ENCODE results near the gene DOCK10.

DOCK10 gene

DNA sequence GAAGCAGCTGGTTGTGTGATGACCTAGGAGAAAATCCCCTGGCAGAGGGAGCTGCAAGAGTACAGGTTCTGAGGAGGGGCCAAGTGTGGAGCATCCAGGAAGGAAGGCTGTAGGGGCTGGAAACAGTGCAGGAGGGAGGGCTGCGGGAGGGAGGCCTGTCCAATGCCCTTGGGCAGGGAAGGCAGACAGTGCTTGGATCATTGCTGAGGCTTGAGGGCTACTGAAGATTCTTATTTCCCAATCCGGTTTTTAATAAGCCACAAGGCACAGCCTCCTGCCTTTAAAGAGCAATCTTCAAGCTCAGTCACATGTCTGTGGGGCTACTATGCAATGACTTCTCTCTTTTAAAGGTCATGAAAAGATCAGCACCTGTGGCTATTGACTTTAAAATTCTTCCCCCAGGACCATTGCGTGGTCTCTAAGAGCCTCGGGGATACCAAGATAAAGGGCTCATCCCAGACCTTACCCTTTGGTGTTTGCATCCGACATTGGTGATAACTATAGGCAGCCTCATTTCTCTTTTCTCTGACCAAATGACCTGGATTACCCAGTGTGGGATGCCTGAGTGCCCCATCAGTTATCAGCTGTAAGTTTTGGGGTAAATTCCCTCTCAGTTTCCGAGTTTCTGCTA is 149.6 kb downstream of the DOCK10 start (continued):
- TF ChIP-seq, protein P1, sequence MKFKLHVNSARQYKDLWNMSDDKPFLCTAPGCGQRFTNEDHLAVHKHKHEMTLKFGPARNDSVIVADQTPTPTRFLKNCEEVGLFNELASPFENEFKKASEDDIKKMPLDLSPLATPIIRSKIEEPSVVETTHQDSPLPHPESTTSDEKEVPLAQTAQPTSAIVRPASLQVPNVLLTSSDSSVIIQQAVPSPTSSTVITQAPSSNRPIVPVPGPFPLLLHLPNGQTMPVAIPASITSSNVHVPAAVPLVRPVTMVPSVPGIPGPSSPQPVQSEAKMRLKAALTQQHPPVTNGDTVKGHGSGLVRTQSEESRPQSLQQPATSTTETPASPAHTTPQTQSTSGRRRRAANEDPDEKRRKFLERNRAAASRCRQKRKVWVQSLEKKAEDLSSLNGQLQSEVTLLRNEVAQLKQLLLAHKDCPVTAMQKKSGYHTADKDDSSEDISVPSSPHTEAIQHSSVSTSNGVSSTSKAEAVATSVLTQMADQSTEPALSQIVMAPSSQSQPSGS (tag by site-specific recombination; IDR thresholded peaks at IDR 0.05; ENCODE audit: low read depth): no peak

DNA sequence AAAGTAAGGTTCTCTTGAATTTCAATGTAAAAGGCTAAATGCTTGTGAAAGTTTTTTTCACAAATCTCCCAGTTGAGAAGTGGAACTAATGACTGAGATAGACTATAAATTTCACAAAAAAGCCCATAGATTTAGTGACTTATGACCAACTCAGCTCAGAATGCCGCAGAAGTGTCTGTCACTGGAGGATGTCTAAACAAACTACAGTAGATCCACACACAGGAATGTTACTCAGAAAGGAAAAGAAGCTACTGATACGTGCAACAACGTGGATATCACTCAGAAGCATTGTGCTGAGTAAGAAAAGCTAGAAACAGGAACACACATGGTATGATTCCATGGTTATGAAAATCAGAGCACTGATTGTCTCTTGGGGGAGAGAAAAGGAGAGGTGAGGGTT is 151.9 kb downstream of the DOCK10 start:
- Histone ChIP-seq H3K4me3 (ENCODE audit: low read depth, low read length) (no peak overlapping the region), H3K27ac (ENCODE audit: extremely low read depth, low read depth, low read length) (no peak overlapping the region), H3K36me3 (ENCODE audit: control insufficient read depth in 2 of 2, insufficient read depth in 1 of 2, low read length in 2 of 2) (no peaks in the 10 kb centered on the region), H3K9me3 (ENCODE audit: control insufficient read depth, insufficient read depth, low read depth, low read length) (no peaks in the 10 kb centered on the region), H3K4me1 (ENCODE audit: control insufficient read depth, insufficient read depth, low read length) (peaks cover 3% of the 10 kb centered on the region; the same call in 1 of the 2 replicates)
- ChIA-PET POLR2A (no interaction called here), CTCF (no interaction called here)
- TF ChIP-seq ZIC2 (tag by site-specific recombination; IDR thresholded peaks at IDR 0.05) (no peak), ZNF768 (tag by site-specific recombination; IDR thresholded peaks at IDR 0.05) (no peak), ZNF48 (tag by site-specific recombination; IDR thresholded peaks at IDR 0.05) (no peak), ZNF501 (tag by site-specific recombination; IDR thresholded peaks at IDR 0.05) (no peak), ZNF792 (tag by site-specific recombination; IDR thresholded peaks at IDR 0.05) (no peak), KLF9 (tag by site-specific recombination; IDR thresholded peaks at IDR 0.05; ENCODE audit: low read depth) (no peak), ZNF677 (tag by site-specific recombination; IDR thresholded peaks at IDR 0.05) (no peak), ZNF324 (tag by site-specific recombination; IDR thresholded peaks at IDR 0.05) (no peak), ZNF140 (tag by site-specific recombination; IDR thresholded peaks at IDR 0.05) (no peak), ZNF791 (tag by site-specific recombination; IDR thresholded peaks at IDR 0.05) (no peak), ZBTB17 (tag by site-specific recombination; IDR thresholded peaks at IDR 0.05) (no peak), GLIS2 (tag by site-specific recombination; IDR thresholded peaks at IDR 0.05) (no peak)
- TF ChIP-seq, protein P2, sequence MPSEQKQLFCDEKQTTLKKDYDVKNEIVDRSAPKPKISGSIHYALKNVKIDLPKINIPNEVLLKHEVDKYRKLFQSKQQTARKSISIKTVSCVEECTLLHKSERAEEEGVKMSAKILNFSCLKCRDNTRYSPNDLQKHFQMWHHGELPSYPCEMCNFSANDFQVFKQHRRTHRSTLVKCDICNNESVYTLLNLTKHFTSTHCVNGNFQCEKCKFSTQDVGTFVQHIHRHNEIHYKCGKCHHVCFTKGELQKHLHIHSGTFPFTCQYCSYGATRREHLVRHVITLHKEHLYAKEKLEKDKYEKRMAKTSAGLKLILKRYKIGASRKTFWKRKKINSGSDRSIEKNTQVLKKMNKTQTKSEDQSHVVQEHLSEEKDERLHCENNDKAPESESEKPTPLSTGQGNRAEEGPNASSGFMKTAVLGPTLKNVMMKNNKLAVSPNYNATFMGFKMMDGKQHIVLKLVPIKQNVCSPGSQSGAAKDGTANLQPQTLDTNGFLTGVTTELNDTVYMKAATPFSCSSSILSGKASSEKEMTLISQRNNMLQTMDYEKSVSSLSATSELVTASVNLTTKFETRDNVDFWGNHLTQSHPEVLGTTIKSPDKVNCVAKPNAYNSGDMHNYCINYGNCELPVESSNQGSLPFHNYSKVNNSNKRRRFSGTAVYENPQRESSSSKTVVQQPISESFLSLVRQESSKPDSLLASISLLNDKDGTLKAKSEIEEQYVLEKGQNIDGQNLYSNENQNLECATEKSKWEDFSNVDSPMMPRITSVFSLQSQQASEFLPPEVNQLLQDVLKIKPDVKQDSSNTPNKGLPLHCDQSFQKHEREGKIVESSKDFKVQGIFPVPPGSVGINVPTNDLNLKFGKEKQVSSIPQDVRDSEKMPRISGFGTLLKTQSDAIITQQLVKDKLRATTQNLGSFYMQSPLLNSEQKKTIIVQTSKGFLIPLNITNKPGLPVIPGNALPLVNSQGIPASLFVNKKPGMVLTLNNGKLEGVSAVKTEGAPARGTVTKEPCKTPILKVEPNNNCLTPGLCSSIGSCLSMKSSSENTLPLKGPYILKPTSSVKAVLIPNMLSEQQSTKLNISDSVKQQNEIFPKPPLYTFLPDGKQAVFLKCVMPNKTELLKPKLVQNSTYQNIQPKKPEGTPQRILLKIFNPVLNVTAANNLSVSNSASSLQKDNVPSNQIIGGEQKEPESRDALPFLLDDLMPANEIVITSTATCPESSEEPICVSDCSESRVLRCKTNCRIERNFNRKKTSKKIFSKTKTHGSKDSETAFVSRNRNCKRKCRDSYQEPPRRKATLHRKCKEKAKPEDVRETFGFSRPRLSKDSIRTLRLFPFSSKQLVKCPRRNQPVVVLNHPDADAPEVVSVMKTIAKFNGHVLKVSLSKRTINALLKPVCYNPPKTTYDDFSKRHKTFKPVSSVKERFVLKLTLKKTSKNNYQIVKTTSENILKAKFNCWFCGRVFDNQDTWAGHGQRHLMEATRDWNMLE (tag by site-specific recombination; conservative IDR thresholded peaks at IDR 0.05; ENCODE audit: low read depth): no peak

DNA sequence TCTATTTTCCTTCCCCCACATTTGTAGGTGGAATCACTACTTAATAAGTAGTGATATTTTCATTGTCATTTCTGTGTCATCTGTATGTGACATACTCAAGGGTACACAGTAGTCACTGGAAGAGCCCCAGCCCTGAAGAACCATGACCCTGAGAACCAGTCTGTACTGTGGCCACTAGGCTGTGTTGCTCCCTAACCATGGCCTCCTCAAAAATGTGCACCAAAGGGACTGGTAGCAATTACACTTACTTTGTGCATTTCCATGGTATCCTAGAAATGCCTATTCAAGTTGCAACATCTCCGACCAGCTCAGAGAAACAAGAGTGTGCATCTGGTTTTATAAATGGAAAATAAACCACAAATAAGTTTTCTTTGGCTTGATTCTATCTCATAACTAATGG is 155.1 kb downstream of the DOCK10 start:
- POLR2A ChIA-PET: no interaction called here
- Histone ChIP-seq H3K36me3 (ENCODE audit: control insufficient read depth in 2 of 2, insufficient read depth in 1 of 2, low read length in 2 of 2) (no peaks in the 10 kb centered on the region), H3K4me3 (ENCODE audit: low read depth, low read length) (no peak overlapping the region), H3K27ac (ENCODE audit: extremely low read depth, low read depth, low read length) (no peak overlapping the region), H3K9me3 (ENCODE audit: control insufficient read depth, insufficient read depth, low read depth, low read length) (no peaks in the 10 kb centered on the region), H3K4me1 (ENCODE audit: control insufficient read depth, insufficient read depth, low read length) (peaks cover 3% of the 10 kb centered on the region; the same call in 1 of the 2 replicates)
- CTCF ChIA-PET: no interaction called here
- TF ChIP-seq RBAK (tag by site-specific recombination; IDR thresholded peaks at IDR 0.05) (no peak), ZNF138 (tag by site-specific recombination; IDR thresholded peaks at IDR 0.05; ENCODE audit: borderline replicate concordance) (no peak), GLIS2 (tag by site-specific recombination; IDR thresholded peaks at IDR 0.05) (no peak), ZNF600 (tag by site-specific recombination; IDR thresholded peaks at IDR 0.05) (no peak), ZNF530 (tag by site-specific recombination; IDR thresholded peaks at IDR 0.05; ENCODE audit: low read depth) (no peak), ZBTB8A (tag by site-specific recombination; IDR thresholded peaks at IDR 0.05) (no peak), ZNF133 (tag by site-specific recombination; IDR thresholded peaks at IDR 0.05) (no peak)
- TF ChIP-seq, protein P3, sequence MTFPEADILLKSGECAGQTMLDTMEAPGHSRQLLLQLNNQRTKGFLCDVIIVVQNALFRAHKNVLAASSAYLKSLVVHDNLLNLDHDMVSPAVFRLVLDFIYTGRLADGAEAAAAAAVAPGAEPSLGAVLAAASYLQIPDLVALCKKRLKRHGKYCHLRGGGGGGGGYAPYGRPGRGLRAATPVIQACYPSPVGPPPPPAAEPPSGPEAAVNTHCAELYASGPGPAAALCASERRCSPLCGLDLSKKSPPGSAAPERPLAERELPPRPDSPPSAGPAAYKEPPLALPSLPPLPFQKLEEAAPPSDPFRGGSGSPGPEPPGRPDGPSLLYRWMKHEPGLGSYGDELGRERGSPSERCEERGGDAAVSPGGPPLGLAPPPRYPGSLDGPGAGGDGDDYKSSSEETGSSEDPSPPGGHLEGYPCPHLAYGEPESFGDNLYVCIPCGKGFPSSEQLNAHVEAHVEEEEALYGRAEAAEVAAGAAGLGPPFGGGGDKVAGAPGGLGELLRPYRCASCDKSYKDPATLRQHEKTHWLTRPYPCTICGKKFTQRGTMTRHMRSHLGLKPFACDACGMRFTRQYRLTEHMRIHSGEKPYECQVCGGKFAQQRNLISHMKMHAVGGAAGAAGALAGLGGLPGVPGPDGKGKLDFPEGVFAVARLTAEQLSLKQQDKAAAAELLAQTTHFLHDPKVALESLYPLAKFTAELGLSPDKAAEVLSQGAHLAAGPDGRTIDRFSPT (tag by site-specific recombination; IDR thresholded peaks at IDR 0.05): no peak
